ENCODE data around the gene SLC13A5.
A peak's percentile ranks its signal among the peaks of the same experiment; 100 is the strongest.
"Not testable (repeated sequence)": the region's sequence is repeated elsewhere in the genome, so short reads cannot be mapped to it uniquely, and the experiment has no call there.

Gene SLC13A5

DNA sequence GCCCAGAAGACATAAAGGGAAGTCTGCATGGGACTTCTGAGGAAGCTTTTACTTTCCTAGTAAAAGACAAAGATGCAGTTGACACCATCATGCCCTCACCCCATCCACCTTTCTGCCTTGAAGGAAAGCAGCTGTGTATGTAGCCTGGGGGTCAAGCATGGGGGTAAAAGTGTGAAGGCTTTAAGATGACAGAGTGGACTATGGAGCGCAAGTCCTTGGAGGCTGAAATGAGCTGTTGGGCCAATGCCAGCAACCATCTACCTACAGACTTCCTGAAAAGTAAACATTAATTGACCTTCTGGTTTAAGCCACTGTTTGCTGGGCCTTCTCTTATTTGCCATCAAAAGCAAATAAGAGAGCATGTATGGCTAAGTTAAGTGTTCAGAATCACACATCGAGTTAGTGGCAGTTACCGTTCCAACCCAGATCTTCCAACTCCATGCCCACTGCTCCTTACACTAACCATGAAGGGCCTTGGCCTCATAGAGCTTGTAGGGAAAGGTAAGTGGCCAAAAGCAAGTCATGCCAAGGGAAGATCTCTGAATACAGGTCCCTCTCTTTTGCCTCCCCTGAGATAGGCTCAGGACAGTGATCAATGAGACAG is 30.0 kb downstream of the SLC13A5 start:
- no peak for DNase-seq

DNA sequence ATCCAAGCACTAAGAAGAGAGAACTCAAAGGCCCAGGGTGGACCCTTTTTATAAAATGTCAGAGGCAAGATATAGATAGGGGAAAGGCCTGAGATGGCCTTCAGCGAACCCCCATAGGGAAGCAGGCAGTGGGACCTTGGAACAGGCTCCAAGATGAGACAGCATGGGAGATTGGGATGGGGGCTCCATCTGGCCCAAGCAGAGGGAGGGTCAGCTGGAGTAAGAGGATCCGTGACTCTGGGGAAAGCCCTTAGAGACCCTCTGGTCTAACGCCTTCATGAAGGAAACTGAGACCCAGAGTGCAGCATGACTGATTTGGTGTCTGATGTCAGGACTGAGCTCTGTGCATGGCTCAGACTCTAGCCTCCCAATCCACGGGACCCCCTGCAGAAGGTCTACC is 30.8 kb downstream of the SLC13A5 start:
- DNase-seq, result no peak

DNA sequence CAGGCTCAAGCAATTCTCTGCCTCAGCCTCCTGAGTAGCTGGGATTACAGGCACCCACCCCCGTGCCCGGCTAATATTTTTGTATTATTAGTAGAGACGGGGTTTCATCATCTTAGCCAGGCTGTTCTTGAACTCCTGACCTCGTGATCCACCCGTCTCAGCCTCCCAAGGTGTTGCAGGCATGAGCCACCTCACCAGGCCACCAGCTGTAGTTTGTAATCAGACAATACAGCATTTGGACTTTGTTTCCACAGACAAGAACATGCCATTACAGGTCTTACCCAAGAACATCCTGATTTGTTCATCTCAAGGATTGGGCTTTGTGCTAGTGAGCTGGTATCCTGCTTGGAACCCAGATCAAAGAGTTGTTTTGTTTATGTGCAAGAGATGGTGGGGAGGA is 31.5 kb downstream of the SLC13A5 start:
- no peak for DNase-seq

DNA sequence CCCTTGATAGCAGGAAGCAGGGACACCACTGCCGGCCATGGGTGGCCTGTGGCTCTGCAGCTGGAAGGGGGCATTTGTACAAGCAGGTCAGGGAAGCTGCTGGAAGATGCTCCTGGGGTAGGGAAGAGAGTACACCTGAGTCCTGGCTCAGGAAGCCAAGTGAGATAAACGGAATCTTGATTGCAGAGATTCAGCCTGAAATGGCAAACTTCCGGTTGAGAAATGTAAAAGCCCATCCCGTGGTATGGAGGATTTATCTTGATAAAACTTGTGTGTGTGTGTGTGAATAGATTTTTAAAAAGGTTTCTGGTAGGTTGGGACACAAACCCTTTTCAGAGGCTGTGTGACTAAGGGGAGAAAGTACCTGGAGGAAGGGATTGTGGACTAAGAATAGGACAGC is 32.0 kb downstream of the SLC13A5 start:
- DNase-seq, result no peak

DNA sequence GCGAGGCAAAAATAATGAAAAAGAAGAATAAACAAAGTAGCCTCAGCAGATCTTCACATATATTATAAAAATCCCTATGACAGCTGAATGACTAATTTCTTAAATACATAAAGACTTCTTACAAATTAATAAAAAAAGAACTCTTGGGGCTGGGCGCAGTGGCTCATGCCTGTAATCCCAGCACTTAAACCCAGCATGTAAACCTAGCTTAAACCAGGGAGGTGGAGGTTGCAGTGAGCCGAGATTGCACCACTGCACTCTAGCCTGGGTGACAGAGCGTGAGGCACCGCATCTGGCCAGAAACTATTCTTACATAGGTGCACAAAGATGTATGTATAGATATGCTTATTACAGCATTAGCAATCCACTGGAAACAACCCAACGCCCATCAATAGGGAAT is 33.9 kb downstream of the SLC13A5 start:
- DNase-seq, result no peak

DNA sequence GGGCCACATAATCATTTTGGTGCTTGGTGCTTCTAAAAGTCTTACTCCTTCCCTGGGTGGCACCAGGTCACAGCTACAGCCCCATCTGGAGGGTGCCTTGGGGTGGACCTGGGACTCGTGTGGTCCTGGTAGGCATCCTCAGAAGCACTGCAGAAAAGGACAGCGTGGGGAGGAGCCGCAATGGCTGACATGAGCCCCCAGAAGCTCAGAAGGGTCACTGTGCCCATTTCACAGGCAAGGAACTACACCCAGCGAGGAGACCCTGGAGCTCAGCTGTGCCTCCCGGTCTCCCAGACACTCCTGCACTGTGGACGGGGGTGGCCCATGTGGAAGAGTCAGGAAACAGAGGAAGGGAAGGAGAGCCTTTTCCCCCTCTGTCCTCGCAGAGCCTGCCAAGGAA is 35.2 kb downstream of the SLC13A5 start:
- DNase-seq, result no peak

DNA sequence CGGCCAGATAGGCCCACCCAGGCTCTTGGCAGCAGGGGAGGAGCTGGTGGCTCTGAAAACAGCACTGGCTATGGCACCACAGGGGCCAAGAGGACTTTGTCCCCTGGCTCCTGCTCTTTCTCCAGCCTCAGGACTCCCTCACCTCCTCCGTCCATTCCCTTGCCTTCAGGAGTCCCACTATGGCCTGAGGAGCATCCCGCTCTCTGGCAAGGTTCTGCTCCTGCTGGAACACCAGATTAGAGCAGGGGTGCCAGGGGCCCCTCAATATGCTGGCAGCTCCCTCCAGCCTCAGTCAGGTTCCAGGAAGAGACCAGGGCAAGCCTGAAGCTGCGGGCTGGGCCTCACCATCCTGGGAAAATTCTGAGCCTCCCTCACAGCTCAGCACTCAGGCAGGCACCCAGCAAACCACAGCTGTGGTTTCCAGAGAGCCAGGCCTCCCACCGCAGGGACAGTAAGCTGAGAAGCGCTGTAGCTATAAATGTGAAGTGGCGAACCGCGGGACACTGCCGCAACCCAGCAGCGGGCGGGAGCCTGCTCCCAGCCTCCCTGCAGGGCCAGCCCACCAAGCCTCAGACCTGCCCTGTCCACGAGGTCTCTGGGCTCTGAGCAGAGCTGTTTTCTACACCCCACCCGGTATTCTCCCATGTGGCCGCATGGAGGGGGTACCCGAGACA is 35.9 kb downstream of the SLC13A5 start:
- DNase-seq, result no peak

DNA sequence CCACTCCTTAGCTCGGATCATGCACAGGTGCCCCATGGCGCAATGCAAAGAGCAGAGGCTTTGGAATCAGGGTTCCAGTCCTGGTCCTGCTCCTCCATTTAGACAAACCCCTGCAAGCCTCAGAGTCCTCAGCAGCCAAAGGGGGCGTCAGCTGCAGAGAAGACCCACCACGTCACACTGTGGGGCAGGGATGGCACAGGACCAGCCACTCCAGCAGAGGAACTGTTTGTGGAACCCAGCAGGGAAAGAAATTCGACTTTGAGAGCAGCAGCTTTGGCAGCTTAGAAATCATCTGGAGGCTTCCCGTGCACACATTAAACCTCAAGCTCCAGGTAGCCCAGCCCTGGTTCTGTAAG is 36.4 kb downstream of the SLC13A5 start:
- no peak for DNase-seq

DNA sequence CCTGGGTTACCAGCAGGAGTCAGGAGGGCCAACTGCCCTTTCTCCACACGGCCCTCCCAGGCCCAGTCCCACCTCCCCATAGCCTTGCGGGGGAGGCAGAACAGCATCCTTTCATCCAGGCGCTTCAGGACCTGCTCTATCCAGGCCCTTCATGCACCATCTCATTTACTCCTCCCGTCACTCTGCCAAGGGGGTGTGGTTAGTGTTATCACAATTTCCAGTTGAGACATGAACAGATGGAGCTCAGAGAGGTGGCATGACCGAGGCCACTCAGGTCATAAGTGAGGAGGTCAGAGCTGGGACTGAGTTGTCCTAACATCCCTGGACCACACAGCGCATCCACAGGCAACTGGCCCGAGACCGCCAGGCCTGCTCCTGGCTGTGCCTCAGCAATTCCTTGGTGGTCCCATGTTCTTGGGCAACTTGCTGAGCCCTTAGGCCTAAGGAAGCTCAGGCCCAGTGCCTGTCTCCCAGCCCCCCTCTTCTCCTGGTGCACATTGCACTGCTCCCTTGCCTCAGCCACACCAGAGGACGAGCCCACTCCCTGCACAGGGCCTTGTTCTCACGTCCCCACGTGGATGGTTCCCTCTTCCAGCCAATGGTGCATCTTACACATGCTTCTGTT is 37.9 kb downstream of the SLC13A5 start:
- no peak for DNase-seq

DNA sequence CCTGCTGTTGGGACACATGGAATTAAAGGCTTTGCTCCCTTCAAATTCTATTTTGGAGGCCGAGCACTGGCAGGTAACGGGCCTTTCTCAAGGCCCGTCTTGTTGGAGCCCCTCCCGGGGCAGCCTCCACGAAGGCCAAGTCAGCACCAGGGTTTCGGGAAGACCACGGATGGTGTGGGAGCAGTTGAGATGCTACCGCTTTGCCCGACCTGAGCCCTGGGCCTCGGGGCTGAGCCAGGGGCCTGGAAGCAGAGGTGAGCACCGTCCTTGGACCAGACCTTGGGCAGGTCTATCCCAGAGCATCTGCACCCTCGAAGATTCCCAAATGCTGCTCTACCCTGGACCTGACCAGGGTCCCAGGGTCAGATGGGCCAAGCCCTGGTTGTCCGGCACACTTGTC is 38.6 kb downstream of the SLC13A5 start:
- no peak for DNase-seq

DNA sequence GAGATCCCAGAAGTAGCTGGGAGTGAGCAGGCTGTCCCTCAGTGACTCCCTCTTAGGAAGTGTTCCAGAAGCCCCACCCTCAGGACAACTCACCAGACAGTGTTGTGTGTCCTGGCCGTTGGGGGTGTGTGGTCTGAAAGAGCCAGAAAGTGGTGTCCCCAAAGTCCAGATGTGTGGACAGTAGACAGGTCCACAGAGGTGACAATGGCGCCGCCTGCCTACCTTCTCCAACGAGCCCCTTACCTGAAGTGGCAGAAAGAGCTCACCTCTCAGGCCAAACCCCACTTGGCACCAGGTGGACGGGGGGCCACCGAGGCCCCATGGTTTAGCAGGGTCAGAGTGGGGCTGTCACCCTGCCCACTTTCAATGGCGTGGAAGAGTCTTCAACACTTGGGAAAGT is 41.7 kb downstream of the SLC13A5 start:
- DNase-seq, result no peak

DNA sequence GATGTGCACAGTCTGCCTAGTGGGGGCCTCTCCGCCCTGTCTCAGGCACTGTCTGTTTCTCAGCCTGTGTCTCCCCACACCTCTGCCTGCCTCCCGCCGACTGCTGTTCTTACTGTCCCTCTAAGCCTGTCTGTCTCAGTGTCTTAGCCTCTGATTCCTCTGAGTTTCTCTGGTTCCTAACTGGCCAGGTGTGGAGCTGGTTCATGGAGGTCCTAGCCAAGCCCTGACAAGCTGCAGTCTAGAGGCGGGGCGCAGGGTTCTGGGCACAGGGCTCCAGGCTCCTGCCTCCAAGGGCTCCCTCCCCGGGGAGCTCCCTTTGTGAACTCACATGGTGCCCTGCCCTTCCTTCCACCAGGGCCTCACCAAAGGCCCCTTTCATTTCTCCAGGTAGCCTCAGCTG is 42.2 kb downstream of the SLC13A5 start:
- DNase-seq, result no peak

DNA sequence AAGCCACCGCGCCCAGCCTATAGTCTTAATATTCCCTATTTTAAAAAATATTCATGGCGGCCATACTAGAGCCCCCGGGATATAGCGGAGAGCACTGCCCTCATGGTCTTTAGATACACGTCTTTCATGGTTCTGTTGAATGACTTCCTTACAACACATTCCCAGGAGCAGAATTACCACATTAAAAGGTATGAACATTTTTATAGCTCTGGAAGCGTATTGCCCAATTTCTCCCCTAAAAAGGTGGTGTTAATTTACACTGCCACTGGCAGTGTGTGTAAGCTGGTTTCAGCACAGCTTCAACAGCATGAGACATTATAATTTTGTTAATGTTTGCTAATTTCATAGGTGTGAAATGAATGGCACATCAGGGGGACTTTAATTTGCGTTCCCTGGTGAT is 42.6 kb downstream of the SLC13A5 start:
- DNase-seq, result no peak

DNA sequence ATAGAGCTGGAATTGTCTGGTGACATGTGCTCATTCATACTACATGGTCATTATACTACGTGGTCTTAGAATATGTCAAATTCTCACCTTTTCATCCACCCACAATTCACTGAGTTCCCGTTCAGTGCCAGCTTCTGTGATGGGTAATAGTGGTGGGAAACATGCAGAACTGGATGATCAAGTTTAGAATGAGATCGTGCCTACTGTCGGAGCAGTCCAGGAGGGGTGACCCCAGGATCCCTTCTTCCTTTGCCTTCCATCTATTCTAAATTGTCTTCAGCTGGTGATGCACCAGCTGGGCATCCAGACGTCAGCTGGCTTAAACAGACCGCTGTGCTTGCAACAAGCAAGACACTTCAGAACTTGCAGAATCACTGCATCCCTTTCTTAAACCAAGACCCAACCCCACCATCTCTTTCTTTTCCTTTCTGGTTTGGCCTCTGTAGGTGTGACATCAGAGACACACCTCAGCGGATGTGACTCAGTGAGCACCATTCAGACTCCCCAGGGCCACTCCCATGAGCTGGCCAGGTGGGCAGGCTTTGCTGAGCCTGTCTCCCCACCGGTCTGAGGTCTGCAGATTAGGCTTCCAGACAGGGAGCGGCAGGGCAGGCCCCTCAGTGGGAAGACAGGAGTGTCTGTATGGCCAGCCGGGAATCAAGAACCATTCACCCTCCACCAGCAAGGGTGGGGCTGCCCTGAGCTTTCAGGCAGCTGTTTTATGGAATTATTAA is 43.5 kb downstream of the SLC13A5 start:
- DNase-seq, result no peak

DNA sequence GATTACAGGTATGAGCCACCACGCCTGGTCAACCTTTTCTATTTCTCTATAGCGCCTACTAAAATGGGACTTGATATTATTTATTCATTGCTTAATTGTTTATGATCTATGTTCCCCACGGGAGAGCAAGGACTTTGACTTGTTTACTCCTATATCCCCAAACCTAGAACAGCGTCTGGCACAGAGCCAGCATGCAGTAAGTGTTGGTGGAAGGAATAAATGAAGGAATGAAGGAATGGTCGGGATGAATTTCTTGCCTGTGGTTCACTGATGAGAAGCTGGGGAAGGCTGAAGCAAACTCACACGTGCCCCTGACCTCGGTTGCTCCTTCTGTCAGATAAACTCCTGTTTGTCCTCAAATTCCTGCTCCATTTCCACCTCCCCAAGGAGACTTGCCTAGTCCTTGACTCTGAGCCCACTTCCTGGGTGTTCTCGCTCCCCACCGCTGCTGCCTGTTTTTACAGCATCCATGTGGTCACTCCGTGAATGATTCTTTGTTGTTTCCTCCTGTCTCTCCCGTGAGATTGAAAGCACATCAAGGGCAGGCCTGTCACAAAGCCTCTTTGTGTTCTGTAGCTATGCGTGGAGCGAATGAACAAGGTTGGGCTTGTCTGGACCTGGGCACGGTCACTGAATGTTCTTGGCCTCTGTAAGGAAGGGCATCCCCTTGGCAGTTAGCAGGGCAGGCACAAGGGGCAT is 44.3 kb downstream of the SLC13A5 start:
- no peak for DNase-seq

DNA sequence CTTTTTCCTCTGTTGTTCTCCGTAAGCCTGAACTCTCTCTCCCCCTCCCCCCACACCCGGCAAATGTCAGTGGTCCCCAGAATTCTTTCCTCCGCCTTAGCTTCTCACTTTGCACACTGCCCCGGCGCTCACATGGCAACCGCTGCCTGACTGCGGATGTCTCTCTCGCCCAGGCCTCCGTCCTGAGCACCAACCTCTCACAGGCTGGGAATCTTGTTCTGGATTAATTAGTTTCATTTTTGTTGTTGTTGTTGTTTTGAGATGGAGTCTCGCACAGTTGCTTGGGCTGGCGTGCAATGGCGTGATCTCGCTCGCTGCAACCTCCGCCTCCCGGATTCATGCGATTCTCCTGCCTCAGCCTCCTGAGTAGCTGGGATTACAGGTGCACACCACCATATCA is 45.0 kb downstream of the SLC13A5 start:
- no peak for DNase-seq

DNA sequence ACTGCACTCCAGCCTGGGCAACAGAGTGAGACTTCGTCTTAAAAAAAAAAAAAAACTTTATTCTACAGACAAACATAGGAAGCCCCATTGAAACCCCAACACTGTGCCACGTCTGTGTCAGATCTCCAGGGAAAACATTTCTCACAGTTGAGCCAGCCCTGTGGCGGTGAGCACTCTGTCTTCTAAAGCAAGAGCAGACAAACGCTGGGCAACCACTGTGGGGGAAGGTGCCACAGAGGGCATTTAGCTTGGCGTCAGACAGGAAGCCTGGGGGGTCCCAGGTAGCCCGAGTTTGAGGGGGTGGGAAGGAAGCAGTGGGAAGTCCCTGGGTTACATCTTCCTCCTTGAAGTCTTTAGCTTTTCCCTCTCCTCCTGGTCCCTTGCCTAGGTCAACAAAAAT is 45.7 kb downstream of the SLC13A5 start:
- DNase-seq, result no peak

DNA sequence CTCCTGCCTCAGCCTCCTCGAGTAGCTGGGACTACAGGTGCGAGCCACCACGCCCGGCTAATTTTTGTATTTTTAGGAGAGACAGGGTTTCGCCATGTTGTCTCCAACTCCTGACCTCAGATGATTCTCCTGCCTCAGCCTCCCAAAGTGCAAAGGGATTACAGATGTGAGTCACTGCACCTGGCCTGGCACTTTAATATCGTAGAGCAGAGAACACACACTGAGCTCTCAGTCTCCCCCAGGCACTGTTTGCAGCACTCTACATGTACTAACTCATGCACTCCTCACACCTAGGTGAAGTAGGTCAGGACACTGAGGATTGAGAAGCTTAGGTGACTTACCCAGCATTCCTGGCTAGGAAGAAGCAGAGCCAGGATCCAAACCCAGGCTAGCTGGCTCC is 46.6 kb downstream of the SLC13A5 start:
- no peak for DNase-seq

DNA sequence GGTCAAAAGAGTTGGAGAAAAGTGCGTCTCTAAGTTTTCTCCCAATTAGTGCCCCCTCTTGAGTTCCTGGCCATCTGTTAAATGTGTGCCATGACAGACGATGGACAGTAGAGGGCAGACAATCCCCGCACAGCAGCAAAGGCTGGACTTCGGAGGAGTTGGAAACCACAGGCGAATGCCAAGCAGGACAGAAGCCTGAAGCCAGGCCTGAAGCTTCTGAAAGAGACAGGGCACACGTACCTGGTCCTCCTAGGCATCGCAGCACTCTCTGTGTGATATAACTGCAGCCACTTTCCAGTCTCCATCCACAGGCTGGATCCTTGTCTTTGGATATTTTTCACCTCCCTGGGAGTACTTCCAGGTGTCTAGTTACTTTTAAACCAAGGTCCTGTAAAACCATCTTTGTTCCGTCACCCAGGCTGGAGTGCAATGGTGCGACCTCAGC is 47.1 kb downstream of the SLC13A5 start:
- DNase-seq, result peak; percentile 72

DNA sequence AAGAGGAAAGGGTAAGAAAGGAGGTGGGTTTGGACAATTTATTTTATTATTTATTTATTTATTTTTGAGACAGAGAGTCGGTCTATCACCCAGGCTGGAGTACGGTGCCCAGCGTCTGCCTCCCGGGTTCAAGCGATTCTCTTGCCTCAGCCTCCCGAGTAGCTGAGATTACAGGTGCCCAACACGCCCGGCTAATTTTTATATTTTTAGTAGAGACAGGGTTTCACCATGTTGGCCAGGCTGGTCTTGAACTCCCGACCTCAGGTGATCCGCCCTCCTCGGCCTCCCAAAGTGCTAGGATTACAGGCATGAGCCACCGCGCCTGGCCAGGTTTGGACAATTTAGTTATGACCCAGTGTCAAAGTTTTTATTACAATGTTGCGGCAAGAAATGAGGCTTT is 50.0 kb downstream of the SLC13A5 start:
- DNase-seq, result not testable (repeated sequence)

DNA sequence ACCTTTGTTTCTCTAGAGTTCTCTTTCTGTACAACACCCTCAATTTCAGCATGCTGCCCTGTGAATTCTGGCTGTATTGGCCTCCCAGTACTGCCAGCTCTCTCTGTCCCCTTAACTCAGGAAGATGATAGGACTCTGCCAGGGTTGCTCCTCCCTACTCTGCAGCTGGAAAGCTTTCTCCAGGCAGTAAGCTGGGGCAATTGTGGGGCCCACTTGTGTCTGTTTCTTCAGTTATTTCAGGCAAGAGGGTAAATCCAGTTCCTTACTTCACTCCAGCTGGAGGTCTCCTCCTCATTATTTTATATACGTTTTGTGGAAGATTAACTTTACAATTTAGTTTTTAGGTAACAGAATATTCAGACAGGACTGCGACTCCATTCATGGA is 51.7 kb downstream of the SLC13A5 start:
- DNase-seq, result no peak

DNA sequence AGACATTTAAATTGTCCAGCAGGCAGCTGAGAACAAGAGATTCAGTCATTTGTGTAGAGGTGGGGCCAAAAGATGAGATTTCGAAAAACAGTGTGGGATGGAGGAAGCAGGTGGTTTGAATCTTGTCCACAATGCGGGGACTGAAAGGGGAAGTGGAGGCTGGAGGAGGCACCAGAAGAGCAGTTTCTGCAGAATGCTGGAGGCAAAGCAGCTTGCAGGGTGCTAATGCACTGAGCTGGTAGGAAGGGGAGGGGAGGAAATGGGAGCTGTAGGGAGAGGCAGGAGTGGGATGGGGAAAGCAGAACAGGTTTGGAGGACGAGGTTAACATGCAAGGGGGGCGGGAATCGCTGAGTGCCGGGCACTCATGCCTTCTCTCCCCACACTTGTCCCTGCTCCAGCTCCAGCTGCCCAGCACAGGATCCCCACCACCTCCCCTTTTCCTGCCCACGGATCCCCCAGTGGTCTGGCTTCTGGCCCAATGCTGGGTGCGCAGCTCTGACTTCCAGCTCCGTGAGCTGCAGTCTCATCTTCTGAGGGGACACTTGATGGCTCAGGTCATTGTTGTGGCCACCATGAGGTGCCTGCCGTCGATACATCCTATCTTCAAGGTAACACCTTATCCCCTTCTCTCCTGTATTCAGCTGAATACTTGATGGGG is 52.2 kb downstream of the SLC13A5 start:
- DNase-seq, result no peak

DNA sequence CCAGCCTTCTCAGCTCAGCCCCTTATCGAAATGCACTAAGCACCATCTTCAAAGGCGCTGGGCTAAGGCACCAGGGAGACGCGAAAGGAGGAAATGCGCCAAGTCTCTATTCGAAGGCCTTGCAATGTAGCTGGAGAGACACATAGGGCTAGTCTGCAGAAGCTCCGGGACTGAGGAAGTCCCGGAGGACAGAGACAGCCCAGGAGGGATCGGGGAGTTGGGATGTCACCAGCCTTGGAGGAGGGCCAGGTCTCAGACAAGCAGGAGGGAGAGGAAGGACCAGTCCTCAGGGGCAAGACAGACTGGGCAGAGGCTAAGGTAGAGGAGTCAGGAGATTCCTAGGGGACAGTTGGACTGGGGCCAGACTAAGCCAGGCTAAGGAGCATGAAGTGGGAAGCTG is 53.1 kb downstream of the SLC13A5 start:
- DNase-seq, result no peak
